Left colon (tissue), 2 donors: ENCODE measurements around the gene SFXN5. TPM values are rescaled to one million over a fixed set of nuclear protein-coding genes. Genes with fewer than 3 reads are reported as not detected.
"Not testable (repeated sequence)": the region's sequence is repeated elsewhere in the genome, so short reads cannot be mapped to it uniquely, and the experiment has no call there.

ENCODE experiments used
- ATAC-seq: fragments of 200-7000 bp; cut with Tn5 transposase; one replicate; pipeline ENCODE4 v1.9.1; 2020; ENCODE audit warnings: mild to moderate bottlenecking, moderate library complexity
- DNase-seq, 2 donors: peaks; one replicate each; pipeline ENCODE4 v3.0.0-alpha.2; 2020
- intact Hi-C, 2 donors: fragments of 100-400 bp; cut with DNase I in 1 of 2; cut with micrococcal nuclease in 1 of 2; formaldehyde crosslinking; loops; one replicate each; pipeline versions ENCODE4 v1.11.2 to v1.14.0; 2022; cut with DNase I, micrococcal nuclease
- long read RNA-seq: library from polyadenylated mRNA; unstranded; transcript quantifications from one replicate; pipeline ENCODE4 v2.0.0, GENCODE V29; 2021
- total RNA-seq, 2 donors: library from RNA; stranded (reverse); fragmentation: NEBNext Ultra II Directional; extraction: Animal tissue kit (Norgen Biotek cat#: 25700); gene quantifications; one replicate each; pipeline ENCODE4 v1.2.1, GENCODE V29; 2021
- donor health status: DM: no; HTN: no; CAD: no.
- donor health status: DM: yes; HTN: yes; CAD: no.

Gene SFXN5, protein sequence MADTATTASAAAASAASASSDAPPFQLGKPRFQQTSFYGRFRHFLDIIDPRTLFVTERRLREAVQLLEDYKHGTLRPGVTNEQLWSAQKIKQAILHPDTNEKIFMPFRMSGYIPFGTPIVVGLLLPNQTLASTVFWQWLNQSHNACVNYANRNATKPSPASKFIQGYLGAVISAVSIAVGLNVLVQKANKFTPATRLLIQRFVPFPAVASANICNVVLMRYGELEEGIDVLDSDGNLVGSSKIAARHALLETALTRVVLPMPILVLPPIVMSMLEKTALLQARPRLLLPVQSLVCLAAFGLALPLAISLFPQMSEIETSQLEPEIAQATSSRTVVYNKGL
- 10 to 100 TPM; 19.9 to 20.5 TPM for total RNA-seq
- long read RNA-seq, full-length matches to known transcripts = 6 of 20 reads
- long read RNA-seq, partial matches to known transcripts = 0 of 20 reads
- long read RNA-seq, other reads (novel, unspliced or antisense) = 14 of 20 reads

DNA sequence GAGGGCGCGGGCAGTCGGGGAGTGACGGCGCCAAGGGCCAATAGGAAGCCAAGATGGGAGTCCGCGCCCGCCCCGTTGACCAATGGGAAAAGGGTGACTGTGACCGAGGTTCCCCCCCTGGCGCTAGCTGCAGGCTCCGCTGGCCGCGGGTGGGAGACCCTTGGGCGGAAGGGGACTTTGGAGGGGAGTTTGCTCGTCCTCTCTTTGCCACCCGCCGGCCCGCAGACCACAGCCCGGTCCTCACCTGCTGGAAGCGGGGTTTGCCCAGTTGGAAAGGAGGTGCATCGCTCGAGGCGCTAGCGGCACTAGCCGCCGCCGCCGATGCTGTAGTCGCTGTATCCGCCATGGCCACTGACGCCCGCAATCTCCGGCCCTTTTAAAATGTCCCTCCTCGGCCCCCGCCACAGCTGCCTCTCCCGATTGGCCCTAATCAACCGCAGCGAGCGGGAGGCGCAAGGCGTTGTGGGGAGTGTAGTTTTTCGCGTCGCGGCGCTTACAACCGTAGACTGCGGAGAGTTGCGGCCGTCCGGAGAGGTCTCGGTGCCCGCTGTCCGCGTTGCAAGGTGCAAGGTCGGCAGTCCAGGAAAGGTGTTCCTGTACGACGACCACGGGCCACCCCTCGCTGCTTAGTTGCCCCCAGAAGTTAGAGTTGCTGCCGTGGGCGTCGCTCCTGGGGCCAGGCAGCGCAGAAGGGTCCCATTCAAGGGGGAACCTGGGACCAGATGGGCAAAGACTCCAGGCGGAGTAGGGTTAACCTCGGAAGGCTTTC, at the start of gene SFXN5:
TSS of gene SFXN5 (minus strand) at position 353 of the 769 bp plus-strand sequence. CDS start at position 346, 7 bp downstream.
- peak; percentile 90 for ATAC-seq
- intact Hi-C loops = no loop called here

DNA sequence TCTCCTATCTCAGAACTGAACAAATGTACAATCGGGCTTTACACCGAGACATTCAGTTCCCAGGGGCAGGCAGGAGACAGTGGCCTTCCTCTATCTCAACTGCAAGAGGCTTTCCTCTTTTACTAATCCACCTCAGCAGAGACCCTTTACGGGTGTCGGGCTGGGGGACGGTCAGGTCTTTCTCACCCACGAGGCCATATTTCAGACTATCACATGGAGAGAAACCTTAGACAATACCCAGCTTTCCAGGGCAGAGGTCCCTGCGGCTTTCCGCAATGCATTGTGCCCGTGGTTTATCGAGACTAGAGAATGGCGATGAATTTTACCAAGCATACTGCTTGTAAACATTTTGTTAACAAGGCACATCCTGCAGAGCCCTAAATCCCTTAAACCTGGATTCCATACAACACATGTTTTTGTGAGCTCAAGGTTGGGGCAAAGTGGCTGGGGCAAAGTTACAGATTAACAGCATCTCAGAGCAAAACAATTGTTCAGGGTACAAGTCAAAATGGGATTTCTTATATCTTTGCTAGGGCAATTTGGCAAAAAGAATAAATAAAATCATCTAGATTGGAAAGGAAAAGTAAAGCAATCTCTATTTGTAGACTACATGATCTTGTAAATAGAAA, 48.2 kb upstream of the SFXN5 start:
- intact Hi-C loops, ATAC-seq, DNase-seq: not testable (repeated sequence)

More for the DNA sequence above, at the start of gene SFXN5:
- DNase-seq = peak; percentile 97 to 99

DNA sequence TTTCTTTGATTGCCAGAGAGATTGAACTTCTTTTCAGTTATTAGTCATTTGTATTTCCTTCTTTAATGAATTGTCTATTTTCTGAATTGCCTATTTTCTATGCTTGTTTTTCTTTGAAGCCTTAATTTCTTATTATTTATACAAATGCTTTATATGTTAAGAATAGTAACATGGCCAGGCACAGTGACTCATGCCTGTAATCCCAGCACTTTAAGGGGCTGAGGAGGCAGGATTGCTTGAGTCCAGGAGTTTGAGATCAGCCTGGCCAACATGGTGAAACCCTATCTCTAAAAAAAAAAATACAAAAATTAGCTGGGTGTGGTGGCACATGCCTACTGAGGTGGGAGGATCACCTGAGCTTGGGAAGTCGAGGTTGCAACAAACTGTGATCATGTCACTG, 45.9 kb upstream of the SFXN5 start:
- intact Hi-C loops = no loop called here
- ATAC-seq (no peak), DNase-seq (no peak)

DNA sequence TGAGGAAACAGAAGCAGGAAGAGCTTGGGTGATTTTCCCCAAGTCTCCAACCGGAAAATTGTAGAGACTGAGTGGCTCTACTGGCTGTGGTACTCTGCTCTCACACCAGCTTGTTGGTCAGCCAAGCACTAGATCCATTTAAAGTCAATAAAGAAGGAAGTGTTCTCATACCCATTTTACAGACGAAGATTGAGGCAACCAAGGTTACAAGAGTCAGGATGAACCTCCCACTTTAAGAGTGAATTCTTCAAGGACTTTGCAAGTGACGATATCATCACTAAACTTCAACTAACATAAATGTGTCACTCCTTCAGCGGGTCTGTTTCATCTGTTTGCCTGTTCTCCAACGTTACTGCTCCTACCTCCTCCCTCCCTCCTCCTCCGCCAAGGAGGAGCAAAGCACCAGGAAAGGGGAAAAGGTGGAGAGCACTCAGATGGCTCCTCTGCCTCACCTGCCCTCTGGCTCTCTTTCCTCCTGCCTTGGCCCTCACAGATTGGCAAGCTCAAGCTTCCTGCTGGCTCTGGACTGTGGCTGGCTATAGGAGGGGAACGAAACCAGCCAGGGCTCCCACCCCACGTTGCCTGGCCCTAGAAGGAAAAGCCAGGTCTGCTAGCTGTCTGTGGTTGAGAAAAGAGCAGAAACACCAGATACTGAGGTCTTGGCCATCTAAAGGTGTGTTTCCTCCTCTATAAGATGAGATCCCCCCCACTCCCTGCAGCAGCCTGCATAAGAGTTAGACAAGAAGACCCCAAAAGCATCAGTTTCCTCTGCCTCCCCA, 44.9 kb upstream of the SFXN5 start:
- intact Hi-C loops = no loop called here
- DNase-seq (no peak), ATAC-seq (no peak)

DNA sequence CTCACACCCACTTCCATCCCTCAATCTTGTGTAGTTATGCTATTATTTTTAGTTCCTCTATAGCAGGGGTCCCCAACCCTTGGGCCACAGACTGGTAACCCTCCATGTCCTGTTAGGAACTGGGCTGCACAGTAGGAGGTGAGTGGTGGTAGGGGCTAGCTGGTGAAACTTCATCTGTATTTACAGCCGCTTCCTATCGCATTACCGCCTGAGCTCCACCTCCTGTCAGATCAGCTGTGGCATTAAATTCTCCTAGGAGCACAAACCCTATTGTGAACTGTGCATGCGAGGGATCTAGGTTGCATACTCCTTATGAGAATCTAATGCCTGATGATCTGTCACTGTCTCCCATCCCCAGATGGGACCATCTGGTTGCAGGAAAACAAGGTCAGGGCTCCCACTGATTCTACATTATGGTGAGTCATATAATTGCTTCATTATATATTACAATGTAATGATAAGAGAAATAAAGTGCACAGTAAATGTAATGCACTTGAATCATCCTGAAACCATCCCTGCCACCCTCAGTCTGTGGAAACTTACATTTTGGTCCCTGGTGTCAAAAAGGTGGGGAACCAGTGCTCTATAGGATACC, 42.9 kb upstream of the SFXN5 start:
- DNase-seq (no peak), ATAC-seq (no peak)
- intact Hi-C loops = no loop called here

DNA sequence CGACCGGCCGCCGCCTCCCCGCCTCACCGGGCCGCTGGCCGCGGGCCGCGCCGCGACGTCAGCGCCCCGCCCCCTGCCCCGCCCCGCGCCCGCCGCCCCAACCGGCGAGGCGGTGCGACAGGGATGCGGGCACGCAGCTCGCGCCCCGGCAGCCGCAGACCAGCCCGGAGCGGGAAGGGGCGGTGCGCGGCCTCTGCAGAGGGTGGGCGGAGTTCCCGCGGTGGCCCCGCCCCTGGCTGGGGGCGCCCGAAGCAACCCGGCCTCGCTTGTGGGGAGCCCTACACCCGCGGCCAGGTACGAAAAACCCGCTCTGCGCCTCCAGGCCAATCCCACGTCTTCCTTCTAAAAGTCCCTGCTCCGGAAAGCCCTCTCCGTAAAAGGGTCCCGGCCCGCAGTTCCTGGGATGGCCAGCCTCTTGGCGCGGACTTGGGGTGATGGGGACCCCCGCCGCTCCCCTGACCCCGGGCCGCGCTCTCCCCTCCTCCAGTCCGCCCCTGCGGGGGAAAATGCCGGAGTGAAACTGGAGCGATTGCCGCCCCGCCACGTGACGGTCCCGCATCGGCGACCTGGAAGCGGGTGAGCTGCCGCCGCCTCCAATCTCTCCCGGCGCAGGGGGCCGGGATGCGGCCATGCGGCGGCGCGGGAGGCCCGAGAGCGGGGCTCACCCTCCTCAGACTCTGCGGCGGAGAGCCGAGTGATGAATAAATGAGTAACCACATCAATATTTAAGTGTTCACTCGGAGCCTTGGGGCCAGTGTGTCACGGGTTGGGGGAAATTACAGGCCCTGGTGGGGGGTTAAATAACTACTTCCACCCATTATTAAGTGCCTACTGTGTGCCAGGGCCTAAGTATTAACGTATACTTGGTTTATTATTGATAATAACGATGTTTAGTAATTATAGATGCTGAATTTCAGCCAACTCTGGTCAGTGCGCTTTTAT, 41.7 kb upstream of the SFXN5 start, which contains the start of gene RAB11FIP5:
TSS of gene RAB11FIP5 (minus strand) at position 36 of the 942 bp plus-strand sequence. CDS start 171 bp downstream, outside the sequence.
- ATAC-seq (peak; percentile 74), DNase-seq (peak; percentile 68 to 77)
- intact Hi-C loops = no loop called here

DNA sequence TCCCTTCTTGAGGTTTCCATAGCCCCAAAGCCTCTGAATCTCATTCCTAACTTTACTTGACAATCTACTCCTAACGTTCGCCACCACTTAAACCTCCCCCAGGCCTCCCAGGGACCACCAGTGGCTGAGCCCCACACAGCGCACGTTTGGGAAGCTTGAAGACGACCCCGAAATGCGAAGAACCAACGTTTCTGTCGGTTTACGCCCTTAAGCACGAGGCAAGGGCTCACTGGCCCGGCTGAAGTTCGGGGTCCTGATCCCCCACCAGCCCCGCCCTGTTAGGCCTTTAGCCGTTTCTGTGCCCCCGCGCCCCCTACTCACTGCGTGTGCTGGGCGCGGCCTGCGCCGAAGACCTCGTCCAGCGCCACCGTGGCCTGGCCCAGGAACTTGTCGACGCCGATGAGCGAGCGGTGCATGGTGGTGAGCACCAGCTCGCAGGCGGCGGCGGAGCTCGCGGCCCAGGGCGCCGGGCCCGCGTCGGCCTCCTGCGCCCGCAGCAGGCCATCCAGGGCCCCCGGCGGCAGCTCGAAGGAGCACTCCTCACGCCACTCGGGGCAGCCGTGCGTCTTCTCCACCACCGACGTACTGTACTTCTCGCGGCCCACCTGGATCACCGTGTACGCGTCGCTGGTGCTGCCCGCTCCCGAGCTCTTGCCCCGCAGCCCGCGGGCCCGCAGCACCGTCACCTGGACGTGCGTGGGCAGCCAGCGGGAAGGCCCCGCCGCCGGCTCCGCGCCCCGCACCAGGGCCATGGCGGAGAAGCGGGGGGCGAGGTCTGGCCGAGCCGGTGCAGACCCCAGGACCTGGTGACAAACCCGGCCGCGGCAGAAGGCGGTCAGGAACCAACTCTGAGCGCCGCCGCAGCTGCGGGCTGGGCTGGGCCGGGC, 40.8 kb upstream of the SFXN5 start:
- DNase-seq = peak in 1 of 2 donors; percentile 49
- intact Hi-C loops = no loop called here
- peak; percentile 51 for ATAC-seq

DNA sequence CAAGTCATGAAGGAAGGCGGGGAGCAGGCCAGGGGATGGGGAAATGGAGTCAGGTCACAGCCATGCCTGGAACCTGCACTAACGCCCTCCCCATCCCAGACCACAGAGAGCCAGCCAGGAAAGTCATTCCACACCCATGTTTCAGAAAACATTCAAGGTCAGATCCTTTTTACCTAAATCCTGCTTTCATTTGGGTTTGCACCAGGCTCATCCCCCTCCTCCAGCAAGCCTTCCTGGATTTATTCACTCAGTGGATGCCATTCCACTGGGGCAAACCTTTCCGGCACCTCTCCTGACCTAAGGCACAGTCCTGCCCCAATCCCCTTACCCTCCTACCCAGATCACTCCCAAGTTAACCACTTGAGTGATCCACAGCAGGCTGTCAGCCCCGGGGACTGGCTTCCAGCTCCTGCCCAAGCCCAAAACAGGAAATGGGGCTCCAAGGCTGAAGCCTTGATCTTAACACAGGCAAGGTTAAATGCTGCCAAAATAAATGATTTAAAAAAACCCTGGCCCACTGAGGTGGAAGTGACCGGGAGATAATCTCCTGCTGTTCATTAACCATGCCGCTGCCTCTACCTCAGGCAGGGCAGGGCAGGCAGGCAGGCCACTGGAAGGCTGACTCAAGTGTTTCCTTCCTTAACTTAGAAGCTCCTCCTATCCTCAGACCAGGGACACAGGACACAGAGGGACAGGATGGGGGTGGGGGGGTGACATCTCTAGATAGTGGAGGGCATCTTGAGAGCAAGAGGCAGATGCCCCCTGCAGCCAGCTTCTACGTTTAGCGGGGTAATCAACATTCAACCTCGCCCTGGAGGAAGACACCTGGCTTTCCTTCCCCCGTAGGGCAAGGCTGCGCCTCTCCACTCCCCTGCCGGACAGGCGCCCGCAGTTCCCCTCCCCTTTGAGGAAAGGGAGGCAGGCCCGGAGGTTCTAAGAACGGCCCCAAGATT, 39.8 kb upstream of the SFXN5 start:
- DNase-seq = peak; percentile 55 to 58
- intact Hi-C loops = no loop called here
- ATAC-seq = peak; percentile 66

DNA sequence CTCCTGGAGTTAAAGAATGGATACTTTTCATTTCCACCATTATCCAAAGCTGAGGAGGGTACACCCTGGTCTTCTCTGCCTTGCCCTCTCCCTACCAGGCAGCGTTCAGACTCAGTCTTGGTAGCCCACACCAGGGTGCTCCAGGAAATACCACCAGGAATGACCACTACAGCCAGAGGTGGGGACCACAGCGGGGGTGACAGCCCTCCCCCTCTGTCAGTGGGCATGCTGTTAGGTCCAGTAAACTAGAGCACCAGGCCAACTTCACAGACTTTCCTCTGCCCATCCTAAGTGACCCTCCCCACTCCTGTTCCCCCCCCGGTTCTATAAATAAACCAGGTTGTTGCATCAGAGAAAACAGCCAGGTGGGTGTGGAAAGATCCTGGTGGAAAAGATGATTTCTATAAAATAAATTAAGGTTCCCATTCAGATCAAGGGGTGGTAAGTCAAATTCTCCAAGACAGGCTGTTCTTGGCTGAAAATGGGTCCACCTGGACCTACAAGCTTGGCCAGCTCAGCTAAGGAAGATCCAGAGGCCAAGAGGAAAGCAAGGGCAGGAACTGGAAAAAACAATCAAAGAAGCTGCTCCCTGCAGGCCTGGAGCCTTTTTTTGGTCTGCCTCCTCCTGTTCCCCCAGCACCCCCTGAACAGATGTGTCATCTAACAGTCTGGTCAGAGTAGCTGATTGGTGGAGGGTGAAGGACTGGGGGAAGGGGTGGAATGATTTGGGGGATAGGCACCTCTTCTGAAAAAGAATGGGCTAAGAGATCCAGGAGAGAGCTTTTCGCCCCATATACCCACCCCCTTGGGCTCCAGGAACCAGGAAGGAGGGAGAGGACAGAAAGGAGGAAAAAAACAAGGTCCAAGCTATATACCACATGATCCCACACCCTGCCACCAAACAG, 38.9 kb upstream of the SFXN5 start:
- no peak for DNase-seq
- intact Hi-C loops = no loop called here
- ATAC-seq = peak; percentile 25

DNA sequence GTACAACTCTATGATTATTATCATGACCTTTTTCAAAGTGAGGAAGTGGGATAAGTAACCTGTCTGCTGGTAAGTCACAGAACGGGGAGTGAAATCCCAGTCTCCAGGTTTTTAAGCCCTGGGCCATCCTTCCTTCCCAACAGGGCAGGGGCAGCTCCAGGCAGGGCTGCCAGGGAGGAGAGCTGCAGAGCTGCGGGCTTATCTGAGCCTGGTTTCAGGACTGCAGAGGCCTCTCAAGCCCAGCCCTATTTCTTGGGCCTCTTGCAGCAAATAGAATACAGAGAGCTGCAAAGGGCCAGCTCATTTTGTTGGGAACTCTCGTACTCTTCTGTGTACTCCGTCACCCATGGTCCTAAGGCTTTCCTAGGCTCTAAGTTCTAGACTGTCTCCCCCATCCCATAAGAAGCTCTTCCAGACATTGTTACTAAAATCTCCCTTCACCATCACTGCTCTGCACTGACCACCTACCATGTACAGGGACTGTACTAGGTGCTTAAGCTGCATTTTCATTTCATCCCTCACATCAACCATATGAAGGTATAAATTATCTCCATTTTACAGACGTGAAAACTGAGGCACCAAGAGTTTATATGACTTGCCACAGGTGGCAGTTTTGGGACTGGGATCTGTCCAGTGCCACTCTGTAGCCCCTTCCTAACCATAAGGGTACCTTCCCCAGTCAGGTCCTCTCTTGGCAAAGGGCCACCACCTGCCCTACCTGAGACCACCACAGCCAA, 38.1 kb upstream of the SFXN5 start:
- intact Hi-C loops = no loop called here
- ATAC-seq (no peak), DNase-seq (no peak)

DNA sequence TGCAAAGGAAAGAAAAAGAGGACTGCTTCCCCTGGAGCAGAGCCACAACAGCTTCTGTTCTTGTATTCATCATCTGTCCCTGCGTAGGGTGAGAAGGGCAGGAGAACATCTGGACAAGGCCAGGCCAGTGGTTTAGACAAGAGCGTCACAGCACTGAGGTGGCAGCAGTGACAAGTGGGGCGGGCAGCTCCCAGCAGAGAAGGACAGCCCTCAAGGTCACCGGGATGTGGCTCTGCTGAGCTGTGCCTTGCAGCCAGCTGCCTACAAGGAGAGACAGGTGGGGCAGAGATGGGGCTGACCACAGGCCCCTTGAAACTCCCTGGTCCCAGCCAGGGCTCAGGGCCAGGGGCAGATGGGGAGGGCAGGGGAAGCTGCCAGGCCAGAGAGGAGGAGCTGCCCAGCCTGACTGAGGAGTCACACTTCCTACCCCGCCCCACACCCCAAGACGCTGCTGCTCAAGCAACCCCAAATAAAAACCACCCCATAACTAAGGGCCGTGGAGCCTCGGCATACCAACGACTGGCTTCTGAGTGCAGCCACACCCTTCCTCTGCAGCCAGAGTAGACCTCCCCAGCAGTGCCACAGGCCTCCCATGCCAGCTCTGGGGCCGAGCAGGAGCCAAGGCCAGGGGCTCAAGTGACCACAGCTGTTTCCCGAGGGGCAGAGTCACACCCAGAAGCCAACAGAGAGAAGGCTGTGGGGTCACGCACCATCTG, 35.9 kb upstream of the SFXN5 start:
- DNase-seq (peak in 1 of 2 donors; percentile 15), ATAC-seq (no peak)
- intact Hi-C loops = no loop called here

DNA sequence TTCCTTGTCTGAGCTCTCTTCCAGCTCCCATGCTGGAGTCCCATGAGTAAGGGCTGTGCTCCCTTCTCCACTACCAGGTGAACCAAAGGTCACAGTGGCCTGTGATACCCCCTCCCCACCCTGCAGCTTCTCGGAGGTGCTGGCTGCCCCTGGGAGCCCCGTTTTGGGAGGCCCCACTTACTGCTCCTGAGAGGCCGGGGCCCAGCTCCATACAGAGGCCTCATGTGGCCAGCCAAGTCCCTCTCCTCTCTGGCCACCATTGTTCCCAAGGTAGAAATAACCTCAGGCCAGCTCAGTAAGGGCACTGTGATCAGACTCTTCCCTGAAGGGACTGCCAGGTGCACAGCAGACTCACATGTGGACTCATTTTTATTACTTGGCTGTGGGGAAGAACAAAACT, 35.3 kb upstream of the SFXN5 start:
- DNase-seq (no peak), ATAC-seq (no peak)
- intact Hi-C loops = no loop called here

DNA sequence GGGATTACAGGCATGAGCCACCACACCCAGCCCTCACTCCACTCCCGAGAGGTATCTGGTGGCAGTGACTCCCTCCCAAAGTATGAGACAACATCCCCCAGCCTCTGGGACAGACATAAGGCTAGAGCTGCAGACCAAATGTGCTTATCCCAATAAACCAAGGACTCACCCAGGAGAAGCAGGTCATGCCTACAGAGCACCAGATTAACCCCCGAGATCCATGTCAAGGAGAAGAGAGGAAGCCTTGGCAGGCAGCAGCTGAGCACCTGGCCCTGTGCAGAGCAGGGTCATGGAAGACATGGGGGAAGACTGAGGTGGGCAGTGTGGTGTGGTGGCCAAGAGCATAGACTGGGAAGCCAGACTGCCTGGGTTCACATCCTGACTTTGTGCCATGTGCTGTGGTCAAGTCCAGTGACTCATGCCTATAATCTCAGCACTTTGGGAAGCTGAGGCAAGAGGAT, 34.0 kb upstream of the SFXN5 start:
- ATAC-seq (no peak), DNase-seq (no peak)
- intact Hi-C loops = no loop called here
